22Rv1 (cell line): ENCODE results near the gene LMBR1.

Experiments used
- CTCF ChIP-seq: fragments of 450-650 bp; IDR thresholded peaks from 2 replicates; pipeline ENCODE4 v1.5.1; 2017; ENCODE audit warnings: mild to moderate bottlenecking
- ZFX ChIP-seq: fragments of 450-650 bp; IDR thresholded peaks from 2 replicates; pipeline ENCODE4 v1.6.1; 2017; ENCODE audit warnings: antibody characterized with exemption, borderline replicate concordance

GRCh38 chr7:156654511-156655234, 238.3 kb downstream of the LMBR1 start:
- no peak for TF ChIP-seq CTCF
- TF ChIP-seq ZFX: no peak
